Left renal cortex interstitium (tissue), 4 donors: ENCODE data around the gene MTHFR. TPM values are rescaled to one million over a fixed set of nuclear protein-coding genes. Genes with fewer than 3 reads are reported as not detected.

Source experiments
- DNase-seq, 4 donors: peaks; one replicate each; pipeline ENCODE4 v3.0.0-alpha.2; 2013; ENCODE audit warnings: low read depth in 4 of 4, low spot score in 2 of 4, missing footprints in 1 of 4
- polyA plus RNA-seq, 4 donors: library from polyadenylated mRNA; unstranded; fragments of 120-200 nt; gene quantifications; one replicate each; pipeline ENCODE4 v1.2.1, GENCODE V29; 2013; ENCODE audit not compliant: insufficient read length in 4 of 4

Gene MTHFR
- polyA plus RNA-seq, 4 donors, result 16.4 to 25.8 (median 20.8) TPM

GRCh38 chr1:11783556-11783955 is 22.2 kb downstream of the MTHFR start:
- no peak for DNase-seq

GRCh38 chr1:11782127-11782708 is 23.5 kb downstream of the MTHFR start:
- DNase-seq, result no peak

GRCh38 chr1:11781297-11781696 is 24.5 kb downstream of the MTHFR start:
- DNase-seq, result no peak

- no peak for DNase-seq
Measured at GRCh38 chr1:11780380-11781147, 25.2 kb downstream of the MTHFR start.

GRCh38 chr1:11779715-11780379 is 25.9 kb downstream of the MTHFR start:
- no peak for DNase-seq

- DNase-seq, result no peak
Measured at GRCh38 chr1:11778844-11779623, 26.7 kb downstream of the MTHFR start.

- DNase-seq, result no peak
Measured at GRCh38 chr1:11778336-11778735, 27.4 kb downstream of the MTHFR start.

GRCh38 chr1:11777658-11778322 is 28.0 kb downstream of the MTHFR start:
- no peak for DNase-seq

- DNase-seq, result no peak
Measured at GRCh38 chr1:11774753-11775152, 31.0 kb downstream of the MTHFR start.

GRCh38 chr1:11772458-11772857 is 33.3 kb downstream of the MTHFR start:
- no peak for DNase-seq

- no peak for DNase-seq
Measured at GRCh38 chr1:11771481-11772043, 34.2 kb downstream of the MTHFR start.

GRCh38 chr1:11770011-11770410 is 35.8 kb downstream of the MTHFR start:
- no peak for DNase-seq

GRCh38 chr1:11769274-11769673 is 36.5 kb downstream of the MTHFR start:
- DNase-seq, result no peak

GRCh38 chr1:11768821-11769220 is 36.9 kb downstream of the MTHFR start:
- no peak for DNase-seq

- DNase-seq, result no peak
Measured at GRCh38 chr1:11767922-11768704, 37.7 kb downstream of the MTHFR start.

- no peak for DNase-seq
Measured at GRCh38 chr1:11766429-11766776, 39.4 kb downstream of the MTHFR start.

- no peak for DNase-seq
Measured at GRCh38 chr1:11765661-11766428, 39.9 kb downstream of the MTHFR start.

- DNase-seq, result no peak
Measured at GRCh38 chr1:11764519-11764918, 41.2 kb downstream of the MTHFR start.

- no peak for DNase-seq
Measured at GRCh38 chr1:11764115-11764514, 41.6 kb downstream of the MTHFR start.
